ENCODE measurements around the gene HMX2.

DNA sequence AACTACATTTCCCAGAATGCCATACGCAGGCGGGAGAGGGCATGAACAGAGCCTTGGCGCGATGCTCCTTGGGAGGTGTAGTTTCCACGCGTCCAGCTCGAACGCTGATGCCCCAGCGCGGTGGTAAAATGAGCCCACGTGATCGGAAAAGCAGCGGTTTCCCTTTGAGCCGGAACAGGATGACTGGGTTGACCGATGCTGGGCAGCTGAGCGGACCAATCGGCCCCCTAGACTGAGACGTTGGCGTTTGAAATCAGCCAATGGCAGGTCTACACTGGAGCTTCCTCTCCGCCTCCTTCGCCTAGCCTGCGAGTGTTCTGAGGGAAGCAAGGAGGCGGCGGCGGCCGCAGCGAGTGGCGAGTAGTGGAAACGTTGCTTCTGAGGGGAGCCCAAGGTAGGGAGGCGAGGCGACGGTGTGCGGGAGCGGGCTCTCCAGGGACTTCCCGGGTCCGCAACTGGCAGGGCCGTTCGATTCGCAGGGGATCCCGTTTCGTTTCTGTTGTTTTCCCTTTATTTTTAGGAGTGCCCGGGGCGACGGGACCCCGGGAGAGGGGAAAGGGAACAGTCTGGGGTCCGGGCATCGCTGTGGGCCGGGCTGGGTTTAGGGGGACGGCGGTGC lies 6.3 kb downstream of the HMX2 start, which contains the start of gene BUB3:
- peak in 1 of 2 donors; percentile 27 for TF ChIP-seq CTCF (IDR thresholded peaks at IDR 0.05)
- TF ChIP-seq EP300 (IDR thresholded peaks at IDR 0.05) = no peak
- TF ChIP-seq POLR2A (IDR thresholded peaks at IDR 0.05) = peak; percentile 56 to 62
- peak in 2 of 3 donors; percentile 17 to 71 for TF ChIP-seq POLR2AphosphoS5 (IDR thresholded peaks at IDR 0.05)

Data from suprapubic skin (tissue), 4 donors.